ENCODE measurements around the gene PAX8. TPM values are rescaled to one million over a fixed set of nuclear protein-coding genes. Genes with fewer than 3 reads are reported as not detected.

PAX8 gene
- total RNA-seq, 1 experiment from 2014 or later, result 7.5 TPM

DNA sequence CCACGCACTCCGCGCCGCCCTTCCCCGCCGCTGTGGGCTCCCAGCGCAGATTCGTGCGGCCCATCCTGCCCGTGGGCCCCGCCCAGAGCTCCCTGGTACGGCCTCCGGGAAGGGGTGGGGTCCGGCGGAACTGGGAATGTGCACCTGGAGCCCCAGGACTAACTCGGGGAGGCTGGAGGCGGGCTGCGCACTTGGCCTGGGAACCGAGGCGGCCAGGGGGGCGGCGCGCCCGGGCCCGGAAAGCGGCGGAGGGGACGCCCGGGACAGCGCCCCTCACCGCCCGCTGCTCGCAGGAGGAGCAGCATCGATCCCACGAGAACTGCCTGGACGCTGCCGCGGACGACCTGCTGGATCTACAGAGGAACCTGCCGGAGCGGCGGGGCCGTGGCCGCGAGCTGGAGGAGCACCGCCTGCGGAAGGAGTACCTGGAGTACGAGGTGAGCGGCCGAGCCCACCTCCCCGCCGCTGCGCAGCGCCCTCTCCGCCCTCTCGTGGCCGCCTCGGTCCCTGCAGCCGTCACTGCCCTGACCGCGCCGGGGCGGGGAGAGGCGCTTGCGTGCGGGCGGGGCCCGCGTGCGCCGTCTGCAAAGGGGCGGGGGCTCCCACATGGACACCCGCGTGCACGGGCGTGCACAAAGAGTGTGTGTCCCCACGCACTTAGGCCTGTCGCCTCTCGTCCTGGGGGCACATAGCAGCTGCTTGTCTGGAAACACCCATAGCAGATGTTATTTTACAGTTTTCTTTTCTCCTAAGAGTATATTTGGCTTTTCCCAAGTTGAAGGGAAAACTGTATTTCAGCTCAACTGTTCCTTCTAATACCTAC, 79.7 kb downstream of the PAX8 start:
- H3K27me3 ChIP-seq (replicated peaks; ENCODE audit: control insufficient read depth, insufficient read depth, low read length), result no peaks in the 10 kb centered on the region
- H3K4me3 ChIP-seq (ENCODE audit: low read depth, low read length), result peak overlapping the region; percentile 62
- Mint-ChIP-seq H3K36me3 (ENCODE audit: insufficient read depth, unreplicated experiment) (peaks cover 7% of the 10 kb centered on the region), H3K27ac (ENCODE audit: unreplicated experiment) (peak overlapping the region; percentile 83), H3K27me3 (ENCODE audit: insufficient read depth, unreplicated experiment) (no peaks in the 10 kb centered on the region), H3K4me1 (ENCODE audit: low read depth, unreplicated experiment) (peaks cover 1% of the 10 kb centered on the region), H3K9me3 (ENCODE audit: unreplicated experiment) (no peaks in the 10 kb centered on the region), H3K4me3 (ENCODE audit: unreplicated experiment) (peak overlapping the region; percentile 81)
- H3K36me3 ChIP-seq (ENCODE audit: control insufficient read depth, insufficient read depth, low read length), result no peaks in the 10 kb centered on the region; the same call in 1 of the 2 replicates
- H3K9me3 ChIP-seq, result no peaks in the 10 kb centered on the region
- intact Hi-C loops (cut with micrococcal nuclease; ENCODE audit: unreplicated experiment), result loop anchor here (1.0 to 2.0 kb wide), 4 partner anchors 16 to 119 kb away; no protein-coding TSS in a partner anchor
- peak; percentile 90 to 97 for DNase-seq
- POLR2A ChIA-PET, result interaction anchor here (0.6 to 2.3 kb wide), 9 partner anchors 12 to 61 kb away, joined by 3 to 16 read pairs (median 5); no protein-coding TSS in a partner anchor
- peaks cover 16% of the 10 kb centered on the region for H3K4me1 ChIP-seq
- CTCF ChIA-PET, result interaction anchor here (0.7 to 3.2 kb wide), 29 partner anchors 10 to 240 kb away, joined by 3 to 78 read pairs (median 5); partner anchors contain the start of genes PAX8 and PSD4
- TF ChIP-seq, protein P1, sequence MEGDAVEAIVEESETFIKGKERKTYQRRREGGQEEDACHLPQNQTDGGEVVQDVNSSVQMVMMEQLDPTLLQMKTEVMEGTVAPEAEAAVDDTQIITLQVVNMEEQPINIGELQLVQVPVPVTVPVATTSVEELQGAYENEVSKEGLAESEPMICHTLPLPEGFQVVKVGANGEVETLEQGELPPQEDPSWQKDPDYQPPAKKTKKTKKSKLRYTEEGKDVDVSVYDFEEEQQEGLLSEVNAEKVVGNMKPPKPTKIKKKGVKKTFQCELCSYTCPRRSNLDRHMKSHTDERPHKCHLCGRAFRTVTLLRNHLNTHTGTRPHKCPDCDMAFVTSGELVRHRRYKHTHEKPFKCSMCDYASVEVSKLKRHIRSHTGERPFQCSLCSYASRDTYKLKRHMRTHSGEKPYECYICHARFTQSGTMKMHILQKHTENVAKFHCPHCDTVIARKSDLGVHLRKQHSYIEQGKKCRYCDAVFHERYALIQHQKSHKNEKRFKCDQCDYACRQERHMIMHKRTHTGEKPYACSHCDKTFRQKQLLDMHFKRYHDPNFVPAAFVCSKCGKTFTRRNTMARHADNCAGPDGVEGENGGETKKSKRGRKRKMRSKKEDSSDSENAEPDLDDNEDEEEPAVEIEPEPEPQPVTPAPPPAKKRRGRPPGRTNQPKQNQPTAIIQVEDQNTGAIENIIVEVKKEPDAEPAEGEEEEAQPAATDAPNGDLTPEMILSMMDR (IDR thresholded peaks at IDR 0.05; ENCODE audit: insufficient read depth in 1 of 2, low read depth in 1 of 2, low read length in 1 of 2, severe bottlenecking in 1 of 2, unreplicated experiment in 1 of 2), result peak; percentile 89 to 92
- BruUV-seq (replicated peaks), result no TSS peak

DNA sequence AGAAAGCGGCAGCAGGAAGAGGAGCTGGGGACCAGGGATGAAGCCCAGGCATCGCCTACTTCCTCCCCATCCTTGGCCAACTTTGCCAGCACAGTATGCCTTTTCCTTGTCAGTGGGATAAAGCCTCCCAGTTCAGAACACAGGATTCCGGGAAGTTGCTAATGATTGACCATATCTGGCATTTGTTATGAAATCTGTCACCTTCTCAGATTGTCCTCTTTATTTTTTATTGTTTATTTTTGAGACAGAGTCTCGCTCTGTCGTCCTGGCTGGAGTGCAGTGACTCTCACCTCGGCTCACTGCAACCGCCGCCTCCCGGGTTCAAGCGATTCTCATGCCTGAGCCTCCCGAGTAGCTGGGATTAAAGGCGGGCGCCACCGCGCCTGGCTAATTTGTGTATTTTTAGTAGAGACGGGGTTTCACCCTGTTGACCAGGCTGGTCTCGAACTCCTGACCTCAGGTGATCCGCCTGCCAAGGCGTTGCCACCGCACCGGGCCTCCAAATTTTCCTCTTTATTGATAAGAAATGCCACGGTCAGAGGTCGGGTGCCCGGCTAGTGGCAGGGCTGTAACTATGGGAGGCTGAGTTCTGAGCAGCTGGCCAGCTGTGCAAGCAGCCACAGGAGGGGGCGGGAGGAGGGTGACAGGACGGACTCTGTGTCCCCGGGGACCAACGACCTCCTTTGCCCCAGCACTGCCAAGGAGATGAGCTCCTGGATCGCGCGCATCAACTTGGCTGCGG, 80.5 kb downstream of the PAX8 start:
- no peaks in the 10 kb centered on the region for H3K27me3 ChIP-seq (replicated peaks; ENCODE audit: control insufficient read depth, insufficient read depth, low read length)
- Mint-ChIP-seq H3K36me3 (ENCODE audit: insufficient read depth, unreplicated experiment) (peaks cover 7% of the 10 kb centered on the region), H3K9me3 (ENCODE audit: unreplicated experiment) (no peaks in the 10 kb centered on the region), H3K27me3 (ENCODE audit: insufficient read depth, unreplicated experiment) (no peaks in the 10 kb centered on the region), H3K4me1 (ENCODE audit: low read depth, unreplicated experiment) (no peaks in the 10 kb centered on the region), H3K4me3 (ENCODE audit: unreplicated experiment) (peak overlapping the region; percentile 81), H3K27ac (ENCODE audit: unreplicated experiment) (peak overlapping the region; percentile 83)
- POLR2A ChIA-PET, result interaction anchor here (0.7 to 2.3 kb wide), 7 partner anchors 13 to 60 kb away, joined by 3 to 16 read pairs (median 5); no protein-coding TSS in a partner anchor
- BruUV-seq (replicated peaks), result no TSS peak
- CTCF ChIA-PET, result interaction anchor here (0.7 to 3.2 kb wide), 26 partner anchors 10 to 209 kb away, joined by 3 to 78 read pairs (median 6); partner anchors contain the start of genes PAX8 and PSD4
- peak overlapping the region; percentile 62 for H3K4me3 ChIP-seq (ENCODE audit: low read depth, low read length)
- no peaks in the 10 kb centered on the region for H3K9me3 ChIP-seq
- intact Hi-C loops (cut with micrococcal nuclease; ENCODE audit: unreplicated experiment), result loop anchor here (1.0 to 2.0 kb wide), 2 partner anchors 15 to 42 kb away; no protein-coding TSS in a partner anchor
- H3K4me1 ChIP-seq, result peaks cover 16% of the 10 kb centered on the region
- no peak for DNase-seq
- no peaks in the 10 kb centered on the region; the same call in 1 of the 2 replicates for H3K36me3 ChIP-seq (ENCODE audit: control insufficient read depth, insufficient read depth, low read length)
- TF ChIP-seq, protein P1 (IDR thresholded peaks at IDR 0.05; ENCODE audit: insufficient read depth in 1 of 2, low read depth in 1 of 2, low read length in 1 of 2, severe bottlenecking in 1 of 2, unreplicated experiment in 1 of 2), result no peak

Measured in Caco-2 (cell line).